GM10266 (cell line): Measurements from ENCODE around the gene GALNT10.

Experiments
- DNase-seq: peaks from one replicate; pipeline ENCODE4 v3.0.0; 2012; ENCODE audit errors: extremely low spot score
- CTCF ChIP-seq: IDR thresholded peaks from 2 replicates; pipeline ENCODE4 v1.5.1; 2012; ENCODE audit warnings: mild to moderate bottlenecking, low read depth; ENCODE audit not compliant: control insufficient read depth, insufficient read depth; ENCODE audit errors: missing control alignments

The GALNT10 gene

GRCh38 chr5:154444556-154445421 lies 254.3 kb downstream of the GALNT10 start:
- peak; percentile 31 for DNase-seq
- TF ChIP-seq CTCF = no peak

GRCh38 chr5:154445422-154446194 lies 255.1 kb downstream of the GALNT10 start, which contains the start of gene SAP30L:
TSS of gene SAP30L (plus strand) at chr5:154445997. CDS start at chr5:154446605, 608 bp downstream.
- DNase-seq = peak; percentile 99
- no peak for TF ChIP-seq CTCF

- TF ChIP-seq CTCF = no peak
- DNase-seq = peak; percentile 60
Observed at GRCh38 chr5:154446195-154447088, 255.9 kb downstream of the GALNT10 start.

GRCh38 chr5:154447089-154447725 lies 256.7 kb downstream of the GALNT10 start:
- no peak for DNase-seq
- TF ChIP-seq CTCF = no peak

- TF ChIP-seq CTCF = no peak
- DNase-seq = no peak
Observed at GRCh38 chr5:154449786-154450185, 259.3 kb downstream of the GALNT10 start.

GRCh38 chr5:154451957-154452356 lies 261.4 kb downstream of the GALNT10 start:
- TF ChIP-seq CTCF = no peak
- DNase-seq = no peak
